ENCODE measurements around the gene SLMAP. TPM values are rescaled to one million over a fixed set of nuclear protein-coding genes. Genes with fewer than 3 reads are reported as not detected.

The SLMAP gene
- total RNA-seq, 1 experiment from 2014 or later, result 79.5 TPM

DNA sequence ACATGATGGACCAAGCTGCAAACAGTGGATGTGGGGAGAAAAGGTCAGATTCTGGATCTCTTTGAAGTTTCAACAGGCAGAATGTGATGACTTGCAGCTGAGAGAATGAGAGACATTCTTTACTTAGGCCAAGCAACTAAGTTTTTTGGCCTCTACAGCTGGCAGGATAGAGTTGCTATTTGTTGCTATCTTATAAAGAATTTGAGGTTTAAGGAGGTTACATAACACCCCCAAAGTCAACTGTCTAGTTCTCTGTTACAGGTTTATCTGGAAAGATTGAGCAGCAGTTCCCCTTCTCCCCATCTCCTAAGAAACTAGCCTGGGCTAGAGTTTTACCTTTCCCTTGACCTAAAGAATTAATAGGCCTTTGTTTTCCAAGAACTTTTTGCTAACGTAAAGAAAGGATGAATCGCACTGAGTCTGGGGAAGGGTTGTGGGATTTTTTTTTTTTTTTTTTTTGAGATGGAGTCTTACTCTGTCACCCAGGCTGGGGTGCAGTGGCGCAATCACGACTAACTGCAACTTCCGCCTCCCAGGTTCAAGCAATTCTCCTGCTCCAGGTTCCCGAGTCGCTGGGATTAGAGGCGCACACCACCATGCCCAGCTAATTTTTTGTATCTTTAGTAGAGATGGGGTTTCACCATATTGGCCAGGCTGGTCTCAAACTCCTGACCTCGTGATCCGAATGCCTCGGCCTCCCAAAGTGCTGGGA is 26.6 kb upstream of the SLMAP start:
- Mint-ChIP-seq H3K4me3 (no peak overlapping the region), H3K9me3 (no peaks in the 10 kb centered on the region), H3K27me3 (ENCODE audit: low read depth) (no peaks in the 10 kb centered on the region), H3K27ac (no peak overlapping the region), H3K36me3 (no peaks in the 10 kb centered on the region), H3K4me1 (no peaks in the 10 kb centered on the region)
- no peak for DNase-seq (ENCODE audit: low spot score)
- POLR2A ChIA-PET, result interaction anchor here (0.6 kb wide), 1 partner anchor 38 kb away, joined by 5 read pairs; no protein-coding TSS in a partner anchor
- CTCF ChIA-PET, result interaction anchor here (1.2 kb wide), 1 partner anchor 26 kb away, joined by 3 read pairs; the partner anchor contains the start of gene SLMAP
- no peak for ATAC-seq
- TF ChIP-seq, protein P1, sequence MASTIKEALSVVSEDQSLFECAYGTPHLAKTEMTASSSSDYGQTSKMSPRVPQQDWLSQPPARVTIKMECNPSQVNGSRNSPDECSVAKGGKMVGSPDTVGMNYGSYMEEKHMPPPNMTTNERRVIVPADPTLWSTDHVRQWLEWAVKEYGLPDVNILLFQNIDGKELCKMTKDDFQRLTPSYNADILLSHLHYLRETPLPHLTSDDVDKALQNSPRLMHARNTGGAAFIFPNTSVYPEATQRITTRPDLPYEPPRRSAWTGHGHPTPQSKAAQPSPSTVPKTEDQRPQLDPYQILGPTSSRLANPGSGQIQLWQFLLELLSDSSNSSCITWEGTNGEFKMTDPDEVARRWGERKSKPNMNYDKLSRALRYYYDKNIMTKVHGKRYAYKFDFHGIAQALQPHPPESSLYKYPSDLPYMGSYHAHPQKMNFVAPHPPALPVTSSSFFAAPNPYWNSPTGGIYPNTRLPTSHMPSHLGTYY (CRISPR knock-in tag; IDR thresholded peaks at IDR 0.05), result no peak
- TF ChIP-seq GRHL2 (CRISPR knock-in tag; IDR thresholded peaks at IDR 0.05; ENCODE audit: insufficient replicate concordance, severe bottlenecking) (no peak), NR3C1 (CRISPR knock-in tag; conservative IDR thresholded peaks at IDR 0.05; ENCODE audit: low read depth) (no peak), RORB (CRISPR knock-in tag; IDR thresholded peaks at IDR 0.05) (no peak), JAZF1 (CRISPR knock-in tag; IDR thresholded peaks at IDR 0.05) (no peak), ZNF396 (CRISPR knock-in tag; IDR thresholded peaks at IDR 0.05; ENCODE audit: borderline replicate concordance) (no peak), CREB1 (CRISPR knock-in tag; IDR thresholded peaks at IDR 0.05) (no peak), NR2C2 (CRISPR knock-in tag; IDR thresholded peaks at IDR 0.05) (no peak), ZNF232 (CRISPR knock-in tag; IDR thresholded peaks at IDR 0.05) (no peak), NR1H2 (CRISPR knock-in tag; IDR thresholded peaks at IDR 0.05) (no peak), NFATC4 (CRISPR knock-in tag; IDR thresholded peaks at IDR 0.05) (no peak), HMGA2 (CRISPR knock-in tag; IDR thresholded peaks at IDR 0.05) (no peak), IRF2 (CRISPR knock-in tag; IDR thresholded peaks at IDR 0.05; ENCODE audit: borderline replicate concordance, low read depth) (no peak), NFE2L1 (CRISPR knock-in tag; IDR thresholded peaks at IDR 0.05) (no peak)
- TF ChIP-seq, protein P2, sequence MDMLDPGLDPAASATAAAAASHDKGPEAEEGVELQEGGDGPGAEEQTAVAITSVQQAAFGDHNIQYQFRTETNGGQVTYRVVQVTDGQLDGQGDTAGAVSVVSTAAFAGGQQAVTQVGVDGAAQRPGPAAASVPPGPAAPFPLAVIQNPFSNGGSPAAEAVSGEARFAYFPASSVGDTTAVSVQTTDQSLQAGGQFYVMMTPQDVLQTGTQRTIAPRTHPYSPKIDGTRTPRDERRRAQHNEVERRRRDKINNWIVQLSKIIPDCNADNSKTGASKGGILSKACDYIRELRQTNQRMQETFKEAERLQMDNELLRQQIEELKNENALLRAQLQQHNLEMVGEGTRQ (CRISPR knock-in tag; IDR thresholded peaks at IDR 0.05), result no peak
- TF ChIP-seq, protein P3, sequence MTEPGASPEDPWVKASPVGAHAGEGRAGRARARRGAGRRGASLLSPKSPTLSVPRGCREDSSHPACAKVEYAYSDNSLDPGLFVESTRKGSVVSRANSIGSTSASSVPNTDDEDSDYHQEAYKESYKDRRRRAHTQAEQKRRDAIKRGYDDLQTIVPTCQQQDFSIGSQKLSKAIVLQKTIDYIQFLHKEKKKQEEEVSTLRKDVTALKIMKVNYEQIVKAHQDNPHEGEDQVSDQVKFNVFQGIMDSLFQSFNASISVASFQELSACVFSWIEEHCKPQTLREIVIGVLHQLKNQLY (CRISPR knock-in tag; IDR thresholded peaks at IDR 0.05), result no peak
- TF ChIP-seq, protein P4, sequence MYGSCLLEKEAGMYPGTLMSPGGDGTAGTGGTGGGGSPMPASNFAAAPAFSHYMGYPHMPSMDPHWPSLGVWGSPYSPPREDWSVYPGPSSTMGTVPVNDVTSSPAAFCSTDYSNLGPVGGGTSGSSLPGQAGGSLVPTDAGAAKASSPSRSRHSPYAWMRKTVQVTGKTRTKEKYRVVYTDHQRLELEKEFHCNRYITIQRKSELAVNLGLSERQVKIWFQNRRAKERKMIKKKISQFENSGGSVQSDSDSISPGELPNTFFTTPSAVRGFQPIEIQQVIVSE (CRISPR knock-in tag; IDR thresholded peaks at IDR 0.05; ENCODE audit: borderline replicate concordance), result no peak
- TF ChIP-seq, protein P5, sequence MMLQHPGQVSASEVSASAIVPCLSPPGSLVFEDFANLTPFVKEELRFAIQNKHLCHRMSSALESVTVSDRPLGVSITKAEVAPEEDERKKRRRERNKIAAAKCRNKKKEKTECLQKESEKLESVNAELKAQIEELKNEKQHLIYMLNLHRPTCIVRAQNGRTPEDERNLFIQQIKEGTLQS (CRISPR knock-in tag; conservative IDR thresholded peaks at IDR 0.05), result no peak

DNA sequence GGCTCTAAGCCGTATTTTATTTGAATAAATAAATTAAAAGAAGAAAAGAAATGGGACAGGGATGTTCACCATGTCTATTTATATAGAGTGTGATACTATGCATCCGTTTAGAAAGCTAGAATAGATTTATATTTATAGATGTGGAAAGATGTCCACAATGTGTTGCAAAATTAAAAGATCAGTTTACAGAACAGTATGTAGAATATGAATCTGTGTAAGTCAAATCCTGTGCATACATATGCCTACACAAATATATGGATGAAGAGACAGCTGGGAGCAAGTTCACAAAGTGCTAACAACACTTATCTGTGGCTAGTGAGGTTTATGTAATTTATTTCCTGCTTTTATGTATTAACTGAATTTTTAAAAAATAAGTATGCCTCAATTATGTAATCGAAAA is 25.4 kb upstream of the SLMAP start:
- H3K4me3 Mint-ChIP-seq, result no peak overlapping the region
- ATAC-seq (no peak), DNase-seq (ENCODE audit: low spot score) (no peak)
- H3K27me3 Mint-ChIP-seq (ENCODE audit: low read depth), result no peaks in the 10 kb centered on the region
- H3K36me3 Mint-ChIP-seq, result no peaks in the 10 kb centered on the region
- CTCF ChIA-PET, result no interaction called here
- no peak for TF ChIP-seq ETV6 (CRISPR knock-in tag; IDR thresholded peaks at IDR 0.05)
- TF ChIP-seq TEAD1 (CRISPR knock-in tag; IDR thresholded peaks at IDR 0.05), result no peak
- TF ChIP-seq, protein P6, sequence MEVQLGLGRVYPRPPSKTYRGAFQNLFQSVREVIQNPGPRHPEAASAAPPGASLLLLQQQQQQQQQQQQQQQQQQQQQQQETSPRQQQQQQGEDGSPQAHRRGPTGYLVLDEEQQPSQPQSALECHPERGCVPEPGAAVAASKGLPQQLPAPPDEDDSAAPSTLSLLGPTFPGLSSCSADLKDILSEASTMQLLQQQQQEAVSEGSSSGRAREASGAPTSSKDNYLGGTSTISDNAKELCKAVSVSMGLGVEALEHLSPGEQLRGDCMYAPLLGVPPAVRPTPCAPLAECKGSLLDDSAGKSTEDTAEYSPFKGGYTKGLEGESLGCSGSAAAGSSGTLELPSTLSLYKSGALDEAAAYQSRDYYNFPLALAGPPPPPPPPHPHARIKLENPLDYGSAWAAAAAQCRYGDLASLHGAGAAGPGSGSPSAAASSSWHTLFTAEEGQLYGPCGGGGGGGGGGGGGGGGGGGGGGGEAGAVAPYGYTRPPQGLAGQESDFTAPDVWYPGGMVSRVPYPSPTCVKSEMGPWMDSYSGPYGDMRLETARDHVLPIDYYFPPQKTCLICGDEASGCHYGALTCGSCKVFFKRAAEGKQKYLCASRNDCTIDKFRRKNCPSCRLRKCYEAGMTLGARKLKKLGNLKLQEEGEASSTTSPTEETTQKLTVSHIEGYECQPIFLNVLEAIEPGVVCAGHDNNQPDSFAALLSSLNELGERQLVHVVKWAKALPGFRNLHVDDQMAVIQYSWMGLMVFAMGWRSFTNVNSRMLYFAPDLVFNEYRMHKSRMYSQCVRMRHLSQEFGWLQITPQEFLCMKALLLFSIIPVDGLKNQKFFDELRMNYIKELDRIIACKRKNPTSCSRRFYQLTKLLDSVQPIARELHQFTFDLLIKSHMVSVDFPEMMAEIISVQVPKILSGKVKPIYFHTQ (CRISPR knock-in tag; IDR thresholded peaks at IDR 0.05), result no peak
- TF ChIP-seq FOXP1 (CRISPR knock-in tag; IDR thresholded peaks at IDR 0.05; ENCODE audit: borderline replicate concordance), result no peak
- TF ChIP-seq, protein P7, sequence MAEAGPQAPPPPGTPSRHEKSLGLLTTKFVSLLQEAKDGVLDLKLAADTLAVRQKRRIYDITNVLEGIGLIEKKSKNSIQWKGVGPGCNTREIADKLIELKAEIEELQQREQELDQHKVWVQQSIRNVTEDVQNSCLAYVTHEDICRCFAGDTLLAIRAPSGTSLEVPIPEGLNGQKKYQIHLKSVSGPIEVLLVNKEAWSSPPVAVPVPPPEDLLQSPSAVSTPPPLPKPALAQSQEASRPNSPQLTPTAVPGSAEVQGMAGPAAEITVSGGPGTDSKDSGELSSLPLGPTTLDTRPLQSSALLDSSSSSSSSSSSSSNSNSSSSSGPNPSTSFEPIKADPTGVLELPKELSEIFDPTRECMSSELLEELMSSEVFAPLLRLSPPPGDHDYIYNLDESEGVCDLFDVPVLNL (CRISPR knock-in tag; IDR thresholded peaks at IDR 0.05; ENCODE audit: borderline replicate concordance, low read depth), result no peak
- TF ChIP-seq, protein P8, sequence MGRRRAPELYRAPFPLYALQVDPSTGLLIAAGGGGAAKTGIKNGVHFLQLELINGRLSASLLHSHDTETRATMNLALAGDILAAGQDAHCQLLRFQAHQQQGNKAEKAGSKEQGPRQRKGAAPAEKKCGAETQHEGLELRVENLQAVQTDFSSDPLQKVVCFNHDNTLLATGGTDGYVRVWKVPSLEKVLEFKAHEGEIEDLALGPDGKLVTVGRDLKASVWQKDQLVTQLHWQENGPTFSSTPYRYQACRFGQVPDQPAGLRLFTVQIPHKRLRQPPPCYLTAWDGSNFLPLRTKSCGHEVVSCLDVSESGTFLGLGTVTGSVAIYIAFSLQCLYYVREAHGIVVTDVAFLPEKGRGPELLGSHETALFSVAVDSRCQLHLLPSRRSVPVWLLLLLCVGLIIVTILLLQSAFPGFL (CRISPR knock-in tag; IDR thresholded peaks at IDR 0.05; ENCODE audit: borderline replicate concordance), result no peak
- no peak overlapping the region for H3K27ac Mint-ChIP-seq
- H3K4me1 Mint-ChIP-seq, result no peaks in the 10 kb centered on the region
- H3K9me3 Mint-ChIP-seq, result no peaks in the 10 kb centered on the region
- POLR2A ChIA-PET, result no interaction called here

All from WTC11 (cell line).